Measurements from ENCODE around the gene MAFG.

The MAFG gene

GRCh38 chr17:81909966-81910839 lies 17.3 kb downstream of the MAFG start:
- DNase-seq (ENCODE audit: low read depth) = peak; percentile 53

- no peak for DNase-seq (ENCODE audit: low read depth)
Measured at GRCh38 chr17:81909231-81909630, 18.3 kb downstream of the MAFG start.

- DNase-seq (ENCODE audit: low read depth) = no peak
Measured at GRCh38 chr17:81908793-81909192, 18.7 kb downstream of the MAFG start.

- DNase-seq (ENCODE audit: low read depth) = no peak
Measured at GRCh38 chr17:81907219-81908145, 20.1 kb downstream of the MAFG start.

- no peak for DNase-seq (ENCODE audit: low read depth)
Measured at GRCh38 chr17:81906476-81907218, 20.9 kb downstream of the MAFG start.

GRCh38 chr17:81905993-81906392 lies 21.5 kb downstream of the MAFG start:
- no peak for DNase-seq (ENCODE audit: low read depth)

GRCh38 chr17:81905424-81905875 lies 22.1 kb downstream of the MAFG start:
- DNase-seq (ENCODE audit: low read depth) = no peak

GRCh38 chr17:81904600-81905423 lies 22.7 kb downstream of the MAFG start:
- no peak for DNase-seq (ENCODE audit: low read depth)

GRCh38 chr17:81903896-81904599 lies 23.5 kb downstream of the MAFG start:
- no peak for DNase-seq (ENCODE audit: low read depth)

GRCh38 chr17:81903415-81903831 lies 24.1 kb downstream of the MAFG start:
- DNase-seq (ENCODE audit: low read depth) = no peak

- no peak for DNase-seq (ENCODE audit: low read depth)
Measured at GRCh38 chr17:81902653-81903414, 24.7 kb downstream of the MAFG start.

GRCh38 chr17:81902023-81902652 lies 25.4 kb downstream of the MAFG start, which contains the start of gene NPB:
Gene NPB (plus strand): TSS chr17:81902238. CDS start chr17:81902278, 40 bp downstream.
- DNase-seq (ENCODE audit: low read depth) = no peak

GRCh38 chr17:81901167-81902022 lies 26.1 kb downstream of the MAFG start:
- no peak for DNase-seq (ENCODE audit: low read depth)

- peak; percentile 23 for DNase-seq (ENCODE audit: low read depth)
Measured at GRCh38 chr17:81900181-81900820, 27.2 kb downstream of the MAFG start.

GRCh38 chr17:81899514-81900166 lies 27.9 kb downstream of the MAFG start:
- no peak for DNase-seq (ENCODE audit: low read depth)

- no peak for DNase-seq (ENCODE audit: low read depth)
Measured at GRCh38 chr17:81898885-81899284, 28.6 kb downstream of the MAFG start.

All from ELR (cell line).